Limb (tissue), 2 donors: ENCODE measurements around the gene CNOT8.
"Not testable (repeated sequence)": the region's sequence is repeated elsewhere in the genome, so short reads cannot be mapped to it uniquely, and the experiment has no call there.

Source experiments
- DNase-seq, 2 donors: peaks; one replicate each; pipeline ENCODE4 v3.0.0-alpha.2; 2016; ENCODE audit errors: extremely low spot score in 2 of 2

The CNOT8 gene

DNA sequence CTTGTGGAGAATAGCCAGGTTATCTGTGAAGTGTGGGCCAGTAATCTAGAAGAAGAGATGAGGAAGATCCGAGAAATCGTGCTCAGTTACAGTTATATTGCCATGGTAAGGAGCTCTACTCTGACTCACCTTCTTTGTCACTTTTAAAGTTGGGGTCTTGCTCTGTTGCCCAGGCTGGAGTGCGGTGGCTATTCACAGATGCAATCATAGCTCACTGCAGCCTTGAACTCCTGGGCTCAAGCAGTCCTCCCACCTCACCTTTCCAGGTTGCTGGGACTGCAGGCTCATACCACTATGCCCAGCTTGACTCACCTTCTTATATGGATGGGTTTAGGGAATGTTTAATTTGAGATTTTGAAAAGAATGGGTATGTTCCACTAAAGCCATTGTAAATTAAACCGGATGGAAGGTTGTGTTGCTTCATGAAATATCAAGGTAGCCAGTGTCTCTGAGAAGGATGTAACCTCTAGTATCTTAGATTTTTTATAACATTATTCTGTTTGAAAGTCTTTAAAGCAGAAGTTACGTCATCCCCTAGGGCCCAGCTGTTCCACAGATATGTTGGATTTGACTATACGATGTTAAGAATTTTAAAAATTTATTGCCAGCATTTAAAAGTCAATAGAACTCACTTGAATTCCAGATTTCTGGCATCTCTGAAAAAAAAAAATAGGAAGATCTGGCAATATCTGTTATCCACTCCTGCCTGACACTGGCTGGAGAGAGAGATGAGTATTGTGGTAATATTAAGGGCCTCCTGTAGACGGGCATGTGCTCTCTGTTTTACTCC is 5.1 kb downstream of the CNOT8 start:
- no peak for DNase-seq

DNA sequence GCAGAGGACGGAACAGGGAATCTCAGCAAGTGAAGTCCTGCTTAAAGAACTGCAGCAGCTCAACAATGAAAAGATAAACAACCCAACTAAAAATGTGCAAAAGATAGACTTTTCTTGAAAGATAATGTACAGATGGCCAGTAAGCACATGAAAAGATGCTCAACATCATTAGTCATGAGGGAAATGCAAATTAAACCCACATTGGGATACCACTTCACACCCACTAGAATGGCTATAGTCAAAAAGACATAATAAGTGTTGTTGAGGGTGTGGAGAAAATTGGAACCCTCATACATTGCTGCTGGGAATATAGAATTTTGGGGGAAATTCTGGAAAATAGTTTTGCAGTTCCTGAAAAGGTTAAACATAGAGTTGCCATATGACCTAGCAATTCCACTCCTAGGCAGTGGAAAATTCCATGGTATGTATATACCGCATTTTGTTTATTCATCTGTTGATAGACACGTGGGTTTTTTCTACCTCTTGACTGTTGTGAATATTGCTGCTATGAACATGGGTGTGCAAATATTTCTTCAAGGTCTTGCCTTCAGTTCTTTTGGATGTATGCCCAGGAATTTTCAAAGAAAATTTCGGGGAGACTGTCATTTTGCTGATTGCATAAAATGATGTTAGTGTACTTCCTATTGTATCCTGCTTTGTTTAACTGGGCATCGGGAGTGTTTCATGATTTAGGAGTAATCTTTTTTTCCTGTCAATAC is 7.2 kb downstream of the CNOT8 start:
- no peak for DNase-seq

DNA sequence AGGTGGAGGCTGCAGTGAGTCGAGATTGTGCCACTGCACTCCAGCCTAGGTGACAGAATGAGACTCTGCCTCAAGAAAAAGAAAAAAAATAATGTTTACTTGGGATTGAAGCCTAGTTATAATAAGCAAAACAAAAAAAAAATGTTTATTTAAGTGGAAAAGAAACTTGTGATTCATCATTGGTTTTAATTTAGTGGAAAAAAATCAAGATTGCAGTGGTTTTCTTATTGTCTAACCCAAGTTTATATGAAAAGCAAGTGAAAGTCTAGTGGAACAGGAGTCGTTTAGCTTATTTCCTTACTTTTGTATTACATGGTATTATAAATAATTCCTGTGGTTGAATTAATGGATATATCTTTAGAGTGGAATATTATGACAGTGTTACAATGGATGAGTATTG is 8.4 kb downstream of the CNOT8 start:
- DNase-seq: no peak

DNA sequence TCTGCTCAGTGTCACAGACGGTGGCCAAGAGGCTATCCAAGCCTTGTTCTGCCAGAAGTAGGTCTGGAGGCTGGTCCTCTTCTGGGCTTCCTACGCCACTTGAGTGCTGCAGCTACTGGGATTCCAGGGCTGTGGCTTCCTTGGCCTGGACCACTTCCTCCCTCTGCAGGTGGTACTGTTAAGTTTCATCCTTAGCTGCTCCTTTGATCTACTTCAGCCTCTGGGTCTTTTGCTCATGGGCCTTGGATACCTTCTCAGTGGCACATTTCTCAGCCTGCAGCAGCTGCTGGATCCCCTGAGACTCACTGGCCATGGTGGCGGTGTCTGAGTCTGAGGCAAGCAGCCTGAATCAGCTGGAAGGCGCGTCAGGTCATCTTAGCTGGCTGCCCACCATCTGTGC is 10.3 kb downstream of the CNOT8 start:
- no peak for DNase-seq

DNA sequence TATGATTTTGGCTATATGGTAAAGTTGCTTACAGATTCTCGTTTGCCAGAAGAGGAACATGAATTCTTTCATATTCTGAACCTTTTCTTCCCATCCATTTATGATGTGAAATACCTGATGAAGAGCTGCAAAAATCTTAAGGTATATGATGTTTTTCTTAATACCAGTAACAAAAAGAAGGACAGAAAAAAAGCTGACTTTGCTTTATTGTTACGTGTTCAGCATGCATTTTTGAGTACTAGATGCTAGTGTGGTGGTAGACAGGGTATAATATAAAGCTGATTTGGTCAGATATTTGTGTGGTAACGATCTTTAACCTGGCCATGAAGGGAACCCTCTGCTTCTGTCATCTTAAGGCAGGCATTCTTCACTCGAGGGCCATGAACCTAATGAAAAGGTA is 13.3 kb downstream of the CNOT8 start:
- DNase-seq: no peak

DNA sequence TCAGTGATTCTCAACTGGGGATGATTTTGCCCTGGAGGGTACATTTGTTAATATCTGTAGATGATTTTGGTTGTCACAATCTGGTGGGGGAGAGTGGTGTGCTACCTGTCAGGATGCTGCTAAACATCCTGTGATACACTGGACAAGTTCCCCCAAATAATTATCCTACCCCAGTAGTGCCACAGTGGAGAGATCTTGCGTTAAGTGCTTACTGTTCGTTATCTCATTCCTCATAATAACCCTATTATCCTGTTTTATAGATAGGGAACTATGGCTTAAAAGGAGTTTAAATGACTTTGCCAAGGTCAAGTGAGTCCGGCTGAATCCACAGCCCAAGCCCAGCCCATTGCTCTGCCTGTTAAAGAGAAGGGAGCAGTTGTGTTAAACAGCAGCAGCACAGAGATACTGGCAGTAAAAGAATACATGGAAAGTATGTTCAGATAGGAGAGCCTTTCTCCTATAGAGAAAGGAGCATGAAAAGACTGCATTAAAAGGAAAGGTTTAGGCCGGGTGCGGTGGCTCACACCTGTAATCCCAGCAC is 15.4 kb downstream of the CNOT8 start:
- no peak for DNase-seq

GRCh38 chr5:154878642-154879335 is 20.4 kb downstream of the CNOT8 start:
- no peak for DNase-seq

- no peak for DNase-seq
Observed at GRCh38 chr5:154881986-154882385, 23.6 kb downstream of the CNOT8 start.

GRCh38 chr5:154884424-154884823 is 26.0 kb downstream of the CNOT8 start:
- DNase-seq: no peak

- no peak for DNase-seq
Observed at GRCh38 chr5:154885439-154885838, 27.0 kb downstream of the CNOT8 start.

DNA sequence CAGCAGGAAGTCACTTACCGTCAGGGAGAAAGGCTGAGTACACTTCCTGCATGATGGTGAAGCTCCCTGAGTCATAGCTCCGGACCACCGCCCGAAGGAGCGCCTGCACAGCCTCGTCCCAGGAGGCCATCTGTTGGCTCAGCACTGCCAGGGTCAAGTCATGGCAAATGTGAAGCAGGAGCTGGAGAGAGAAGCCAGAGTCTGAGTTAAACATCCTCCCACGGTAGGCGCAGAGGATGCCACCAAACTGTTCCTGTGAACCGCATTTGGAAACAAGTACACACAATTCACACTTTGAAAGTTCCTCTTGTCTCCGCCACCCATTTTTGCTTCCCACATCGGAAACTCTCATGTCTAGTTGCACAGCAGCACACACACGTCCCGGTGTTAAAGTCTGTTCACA is 33.9 kb downstream of the CNOT8 start:
- no peak for DNase-seq

DNA sequence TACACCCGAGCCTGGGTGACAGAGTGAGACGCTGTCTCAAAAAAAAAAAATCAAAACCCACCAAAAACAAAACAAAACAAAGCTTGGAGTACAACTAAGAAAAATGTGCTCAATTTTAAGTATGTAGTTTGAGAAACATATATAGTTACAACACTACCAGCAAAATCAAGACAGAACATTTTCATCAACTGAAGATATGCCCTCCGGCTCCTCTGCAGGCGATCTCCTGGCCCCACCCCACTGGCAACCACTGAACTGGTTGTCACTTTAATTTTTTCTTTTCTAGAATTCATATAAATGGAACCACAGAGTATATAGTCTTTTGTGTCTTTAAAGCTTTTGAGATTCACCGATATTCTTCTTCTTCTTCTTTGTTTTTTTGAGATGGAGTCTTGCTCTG is 35.0 kb downstream of the CNOT8 start:
- no peak for DNase-seq

- no peak for DNase-seq
Observed at GRCh38 chr5:154895606-154896561, 37.5 kb downstream of the CNOT8 start.

DNA sequence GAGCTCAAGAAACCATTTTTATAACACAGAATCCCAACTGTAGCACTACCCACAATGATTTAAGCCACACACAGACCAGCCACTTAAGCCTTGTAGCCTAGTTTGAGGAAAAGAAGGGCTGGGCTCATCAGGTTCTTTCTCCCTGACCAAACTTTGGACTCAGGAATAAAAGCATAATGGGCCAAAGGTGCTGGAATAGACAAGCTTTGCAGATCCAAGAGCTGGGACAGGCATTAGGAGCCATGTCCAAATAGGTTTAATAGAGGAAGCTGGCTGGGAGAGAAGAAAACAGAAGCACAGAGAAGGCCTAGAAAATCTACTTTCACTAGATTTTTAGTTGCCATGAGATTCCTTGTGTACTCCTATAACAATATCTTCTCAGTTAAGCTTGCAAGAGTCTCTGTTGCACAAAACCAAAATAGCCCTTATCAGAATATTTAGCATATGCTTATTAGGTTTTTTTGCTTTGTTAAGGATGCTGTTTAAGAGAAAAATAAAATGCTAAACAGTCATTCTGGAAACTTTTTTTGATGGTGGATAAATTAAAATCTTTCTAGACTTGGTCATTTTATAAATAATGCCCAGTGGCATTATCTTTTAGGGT is 38.2 kb downstream of the CNOT8 start:
- DNase-seq: no peak

DNA sequence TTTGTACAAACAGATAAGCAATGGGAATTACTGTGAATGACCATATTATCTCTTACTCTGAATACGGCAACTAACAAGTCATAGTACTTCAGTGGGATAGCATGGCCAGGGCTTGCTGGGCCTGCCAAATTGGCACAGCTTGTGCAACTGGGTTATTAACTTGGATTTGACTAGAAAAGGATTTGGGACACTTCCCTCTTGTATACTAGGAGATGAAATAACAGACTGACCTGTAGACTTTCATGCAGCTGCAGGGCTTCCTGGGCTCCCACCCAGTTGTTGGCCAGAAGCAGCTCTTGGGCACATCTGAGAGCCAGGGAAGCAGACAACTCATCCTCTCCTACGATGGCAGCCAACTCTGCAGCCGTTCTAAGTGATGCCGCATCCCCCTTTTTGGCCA is 39.8 kb downstream of the CNOT8 start:
- DNase-seq: no peak

DNA sequence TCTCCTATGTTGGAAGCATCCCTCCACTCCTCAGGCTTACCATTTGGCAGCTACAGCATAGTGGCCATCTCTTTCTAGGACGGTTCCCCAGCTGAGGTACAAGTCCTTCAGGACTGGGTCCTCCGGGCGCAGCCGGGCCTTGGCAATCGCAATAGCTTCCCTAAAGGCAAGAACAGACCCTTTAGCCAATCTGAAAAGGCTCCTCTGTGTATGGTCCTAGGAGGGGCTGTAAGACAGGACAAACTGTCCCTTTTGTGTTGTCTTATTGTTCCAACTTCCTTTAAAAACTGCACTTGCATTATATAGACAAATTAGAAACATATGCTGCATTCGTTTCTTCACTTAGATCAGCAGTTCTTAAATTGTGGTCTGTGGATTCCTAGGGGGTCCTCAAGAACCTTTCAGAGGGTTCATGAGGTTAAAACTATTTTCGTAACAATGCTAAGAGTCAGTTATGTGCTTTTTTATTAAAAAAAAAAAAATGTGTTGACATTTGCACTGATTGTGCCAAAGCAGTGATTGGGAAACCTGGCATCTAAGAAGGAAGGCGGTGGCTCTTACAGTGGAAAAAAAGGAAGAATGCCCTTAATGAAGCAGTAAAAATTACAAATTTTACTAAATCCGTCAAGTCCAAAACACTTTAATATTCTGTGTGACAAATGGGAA is 40.9 kb downstream of the CNOT8 start:
- peak in 1 of 2 donors; percentile 18 for DNase-seq

- DNase-seq: no peak
Observed at GRCh38 chr5:154900066-154900465, 41.6 kb downstream of the CNOT8 start.

DNA sequence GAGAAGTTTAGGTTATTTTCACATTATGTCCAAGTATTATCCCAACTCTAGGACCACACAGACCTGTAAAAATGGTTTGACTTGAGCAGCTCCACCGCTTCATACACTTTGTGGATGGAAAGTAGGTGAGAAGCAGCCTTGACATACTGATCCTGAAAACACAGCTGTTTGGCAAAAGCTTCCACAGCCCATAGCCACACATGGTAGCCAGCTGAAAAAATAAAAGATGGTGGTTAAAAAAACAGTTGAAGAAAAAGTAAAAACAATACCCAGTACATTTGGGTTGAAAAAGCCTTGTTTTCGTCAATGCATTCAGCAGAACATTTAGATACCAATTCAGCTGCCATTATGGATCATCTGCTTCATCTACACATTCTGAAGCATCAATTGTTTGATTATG is 42.8 kb downstream of the CNOT8 start:
- no peak for DNase-seq

DNA sequence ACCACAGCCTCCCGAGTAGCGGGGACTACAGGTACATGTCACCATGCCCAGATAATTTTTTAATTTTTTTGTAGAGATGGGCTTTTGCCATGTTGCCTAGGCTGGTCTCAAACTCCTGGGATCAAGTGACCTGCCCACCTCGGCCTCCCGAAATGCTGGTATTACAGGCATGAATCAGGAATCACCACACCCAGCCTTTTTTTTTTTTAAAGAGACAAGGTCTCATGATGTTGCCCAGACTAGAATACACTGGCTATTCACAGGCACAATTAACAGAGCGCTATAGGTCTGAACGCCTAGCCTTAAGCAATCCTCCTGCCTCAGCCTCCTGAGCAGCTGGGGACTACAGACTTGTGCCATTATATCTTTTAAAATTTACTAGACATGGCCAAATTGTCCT is 43.5 kb downstream of the CNOT8 start:
- DNase-seq: no peak

DNA sequence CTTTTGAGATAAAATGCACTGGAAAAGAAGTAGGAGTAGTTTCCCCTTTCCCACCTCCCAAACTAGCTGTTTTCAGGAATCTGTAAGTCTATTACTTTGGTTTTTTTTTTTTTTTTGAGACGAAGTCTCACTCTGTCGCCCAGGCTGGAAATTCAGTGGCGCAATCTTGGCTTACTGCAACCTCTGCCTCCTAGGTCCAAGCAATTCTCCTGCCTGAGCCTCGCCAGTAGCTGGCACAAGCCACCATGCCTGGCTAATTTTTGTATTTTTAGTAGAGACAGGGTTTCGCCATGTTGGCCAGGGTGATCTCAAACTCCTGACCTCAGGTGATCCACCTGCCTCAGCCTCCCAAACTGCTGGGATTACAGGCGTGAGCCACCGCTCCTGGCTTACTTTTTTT is 47.2 kb downstream of the CNOT8 start:
- not testable (repeated sequence) for DNase-seq
